GM21367 (cell line): ENCODE measurements around the gene COMMD7.
A peak's percentile ranks its signal among the peaks of the same experiment; 100 is the strongest.

Source experiments
- ATAC-seq: cut with Tn5 transposase; IDR thresholded peaks from one replicate; pipeline ENCODE4 v1.9.1; 2021; ENCODE audit not compliant: unreplicated experiment

The COMMD7 gene

DNA sequence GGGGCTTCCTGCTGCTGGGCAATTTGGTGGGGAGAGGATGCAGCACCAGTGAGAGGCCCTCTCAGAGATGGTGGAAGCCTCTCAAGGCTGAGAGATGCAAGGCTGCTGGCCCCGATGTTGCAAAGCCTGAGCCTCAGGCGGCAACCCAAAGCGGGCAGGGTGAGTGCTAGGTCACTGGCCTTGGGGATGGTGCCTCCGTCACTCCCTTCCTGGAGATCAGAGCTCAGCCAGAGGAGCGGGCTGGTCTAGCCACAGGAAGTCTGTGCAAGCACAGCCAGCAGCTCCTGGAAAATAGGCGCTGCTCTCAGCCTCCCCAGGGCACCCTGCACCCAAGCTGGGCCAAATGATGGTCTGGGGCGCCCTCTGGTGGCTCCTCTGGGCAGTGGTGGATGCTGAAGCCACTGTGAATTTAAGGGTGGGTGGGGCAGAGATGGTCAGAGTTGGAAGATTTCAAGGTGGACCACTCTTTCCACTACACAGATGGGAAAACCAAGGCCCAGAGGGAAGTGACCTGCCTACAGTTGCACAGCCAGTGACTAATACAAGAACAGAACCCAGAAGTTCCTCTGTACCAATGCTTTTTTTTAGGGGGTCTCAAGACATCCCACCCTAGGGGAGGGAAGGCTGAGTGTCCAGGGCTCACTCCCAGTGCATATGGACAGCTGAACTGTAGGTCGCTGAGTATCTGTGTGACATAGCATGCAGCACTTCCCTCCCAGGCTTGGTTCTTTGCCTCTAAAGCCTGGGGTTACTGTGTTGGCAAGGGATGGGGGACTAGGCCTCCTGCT, 90.3 kb downstream of the COMMD7 start:
- ATAC-seq: peak; percentile 68
